CD8-positive, alpha-beta memory T cell (primary cell): Measurements from ENCODE around the gene PLEKHM3. TPM values are rescaled to one million over a fixed set of nuclear protein-coding genes. Genes with fewer than 3 reads are reported as not detected.

ENCODE experiments used
- CTCF ChIA-PET: fragments of 350-600 bp; sonication (Branson Sonifier 250); formaldehyde crosslinking; loops from one replicate; lab custom pipeline; 2021; ENCODE audit warnings: antibody characterized with exemption; lab: Charles Lee
- POLR2A ChIA-PET: fragments of 350-600 bp; sonication (Branson Sonifier 250); formaldehyde crosslinking; loops from one replicate; lab custom pipeline; 2021; ENCODE audit warnings: antibody characterized with exemption; lab: Charles Lee
- DNase-seq, 5 donors: peaks; one replicate each; pipeline versions ENCODE4 v3.0.0 to v3.0.0-alpha.2; 2020 to 2022; ENCODE audit warnings: mixed read lengths in 1 of 5
- H3K27ac ChIP-seq: one replicate; pipeline ENCODE4 v1.7.0; 2013; ENCODE audit warnings: low read depth, mild to moderate bottlenecking, low read length, moderate library complexity
- H3K27me3 ChIP-seq: 2 replicates; pipeline ENCODE4 v1.7.0; 2013; ENCODE audit warnings: low read length, mild to moderate bottlenecking; ENCODE audit not compliant: insufficient read depth, poor library complexity, severe bottlenecking
- H3K36me3 ChIP-seq: 2 replicates; pipeline ENCODE4 v1.7.0; 2013; ENCODE audit warnings: mild to moderate bottlenecking, low read length, moderate library complexity; ENCODE audit not compliant: insufficient read depth
- H3K4me1 ChIP-seq: 2 replicates; pipeline ENCODE4 v1.7.0; 2013; ENCODE audit warnings: mild to moderate bottlenecking, low read length, moderate library complexity; ENCODE audit not compliant: insufficient read depth
- H3K4me3 ChIP-seq: 2 replicates; pipeline ENCODE4 v1.7.0; 2013; ENCODE audit warnings: mild to moderate bottlenecking, low read length
- H3K9me3 ChIP-seq: 2 replicates; pipeline ENCODE4 v1.7.0; 2013; ENCODE audit warnings: mild to moderate bottlenecking, low read length
- H3K27ac Mint-ChIP-seq, 8 donors: one replicate each; pipeline ENCODE4 v1.8.0; 2020 to 2021; ENCODE audit warnings: mixed read lengths in 8 of 8, mild to moderate bottlenecking in 6 of 8, inconsistent platforms in 3 of 8, moderate library complexity in 3 of 8
- H3K27me3 Mint-ChIP-seq, 2 donors: one replicate each; pipeline ENCODE4 v1.8.0; 2020 to 2021; ENCODE audit warnings: mixed read lengths in 2 of 2, mild to moderate bottlenecking in 1 of 2, moderate library complexity in 1 of 2
- H3K36me3 Mint-ChIP-seq, 3 donors: one replicate each; pipeline ENCODE4 v1.8.0; 2020 to 2021; ENCODE audit warnings: mixed read lengths in 3 of 3, inconsistent platforms in 1 of 3, mild to moderate bottlenecking in 1 of 3
- H3K4me1 Mint-ChIP-seq, 3 donors: one replicate each; pipeline ENCODE4 v1.8.0; 2020 to 2021; ENCODE audit warnings: mixed read lengths in 3 of 3, inconsistent platforms in 1 of 3, mild to moderate bottlenecking in 1 of 3
- H3K4me3 Mint-ChIP-seq, 7 donors: one replicate each; pipeline ENCODE4 v1.8.0; 2020 to 2021; ENCODE audit warnings: mixed read lengths in 7 of 7, mild to moderate bottlenecking in 6 of 7, moderate library complexity in 4 of 7, inconsistent platforms in 2 of 7
- H3K9me3 Mint-ChIP-seq, 5 donors: one replicate each; pipeline ENCODE4 v1.8.0; 2020 to 2022; ENCODE audit warnings: mixed read lengths in 5 of 5, mild to moderate bottlenecking in 3 of 5, moderate library complexity in 2 of 5, inconsistent platforms in 1 of 5
- polyA plus RNA-seq: library from polyadenylated mRNA; unstranded; fragments of 300-500 nt; fragmentation: Illumina TruSeq; gene quantifications from one replicate; pipeline ENCODE4 v1.2.3, GENCODE V29; 2021
- total RNA-seq, 2 experiments: library from RNA; stranded (reverse); gene quantifications; one replicate each; pipeline ENCODE4 v1.2.3, GENCODE V29; 2021

Gene PLEKHM3
- total and polyA plus RNA-seq, 3 experiments from 2014 or later: 4.4 to 7.2 (median 6.9) TPM

- POLR2A ChIA-PET: no interaction called here
- H3K9me3 Mint-ChIP-seq: no peaks in the 10 kb centered on the region
- Histone ChIP-seq H3K27ac (no peak overlapping the region), H3K4me1 (no peaks in the 10 kb centered on the region), H3K9me3 (no peaks in the 10 kb centered on the region), H3K36me3 (no peaks in the 10 kb centered on the region), H3K4me3 (no peak overlapping the region), H3K27me3 (no peaks in the 10 kb centered on the region)
- no peak overlapping the region for H3K4me3 Mint-ChIP-seq
- H3K27ac Mint-ChIP-seq: no peak overlapping the region
- H3K36me3 Mint-ChIP-seq: peaks cover under 1 to 4% (median 2%) of the 10 kb centered on the region in 3 donors
- CTCF ChIA-PET: interaction anchor here (1.5 kb wide), 1 partner anchor 10 kb away, joined by 3 read pairs; no protein-coding TSS in a partner anchor
- H3K27me3 Mint-ChIP-seq: no peaks in the 10 kb centered on the region
- DNase-seq: no peak
- no peaks in the 10 kb centered on the region for H3K4me1 Mint-ChIP-seq
Observed at GRCh38 chr2:207844648-207845047, 180.7 kb downstream of the PLEKHM3 start.

DNA sequence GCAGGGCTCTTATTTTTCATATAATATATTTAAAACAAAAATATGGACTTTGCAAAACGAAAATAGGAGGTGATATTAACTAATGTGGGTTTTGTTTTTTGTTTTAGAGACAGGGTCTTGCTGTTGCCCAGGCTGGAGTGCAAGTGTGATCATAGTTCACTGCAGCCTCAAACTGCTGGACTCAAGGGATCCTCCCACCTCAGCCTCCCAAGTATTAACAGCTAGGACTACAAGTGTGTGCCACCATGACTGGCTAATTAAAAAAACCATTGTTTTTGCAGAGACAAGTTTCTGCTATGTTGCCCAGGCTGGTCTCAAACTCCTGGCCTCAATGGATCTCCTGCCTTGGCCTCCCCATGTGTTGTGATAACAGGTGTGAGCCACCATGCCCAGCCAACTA, 185.2 kb downstream of the PLEKHM3 start:
- no peaks in the 10 kb centered on the region for H3K4me1 ChIP-seq
- POLR2A ChIA-PET: no interaction called here
- H3K9me3 Mint-ChIP-seq: no peaks in the 10 kb centered on the region
- H3K27me3 ChIP-seq: no peaks in the 10 kb centered on the region
- CTCF ChIA-PET: no interaction called here
- DNase-seq: no peak
- peaks cover 0 to 4% (median 3%) of the 10 kb centered on the region in 3 donors for H3K36me3 Mint-ChIP-seq
- H3K4me3 ChIP-seq: no peak overlapping the region
- no peaks in the 10 kb centered on the region for H3K9me3 ChIP-seq
- no peak overlapping the region for H3K27ac Mint-ChIP-seq
- H3K36me3 ChIP-seq: no peaks in the 10 kb centered on the region
- H3K4me3 Mint-ChIP-seq: no peak overlapping the region
- H3K27me3 Mint-ChIP-seq: no peaks in the 10 kb centered on the region
- no peaks in the 10 kb centered on the region for H3K4me1 Mint-ChIP-seq
- H3K27ac ChIP-seq: no peak overlapping the region

DNA sequence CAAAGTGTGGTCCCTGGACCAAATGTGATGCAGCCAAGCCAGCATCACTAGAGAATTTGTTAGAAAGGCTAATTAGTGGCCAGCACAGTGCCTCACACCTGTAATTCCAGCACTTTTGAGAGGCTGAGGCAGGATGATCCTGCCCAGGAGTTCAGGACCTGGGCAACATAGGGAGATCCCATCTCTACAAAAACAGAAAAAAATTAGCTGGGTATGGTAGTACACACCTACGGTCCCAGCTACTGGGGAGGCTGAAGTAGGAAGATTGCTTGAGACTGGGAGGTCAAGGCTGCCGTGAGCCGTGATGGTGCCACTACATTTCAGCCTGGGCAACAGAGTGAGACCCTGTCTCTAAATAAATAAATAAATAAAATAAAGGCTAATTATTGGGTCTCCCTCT, 185.8 kb downstream of the PLEKHM3 start:
- Histone ChIP-seq H3K4me1 (no peaks in the 10 kb centered on the region), H3K9me3 (no peaks in the 10 kb centered on the region), H3K36me3 (no peaks in the 10 kb centered on the region), H3K27ac (no peak overlapping the region), H3K27me3 (no peaks in the 10 kb centered on the region), H3K4me3 (no peak overlapping the region)
- no peaks in the 10 kb centered on the region for H3K27me3 Mint-ChIP-seq
- no peaks in the 10 kb centered on the region for H3K9me3 Mint-ChIP-seq
- no peak overlapping the region for H3K4me3 Mint-ChIP-seq
- H3K27ac Mint-ChIP-seq: no peak overlapping the region
- ChIA-PET POLR2A (no interaction called here), CTCF (no interaction called here)
- H3K36me3 Mint-ChIP-seq: peaks cover 0 to 4% (median 3%) of the 10 kb centered on the region in 3 donors
- no peaks in the 10 kb centered on the region for H3K4me1 Mint-ChIP-seq
- DNase-seq: no peak

DNA sequence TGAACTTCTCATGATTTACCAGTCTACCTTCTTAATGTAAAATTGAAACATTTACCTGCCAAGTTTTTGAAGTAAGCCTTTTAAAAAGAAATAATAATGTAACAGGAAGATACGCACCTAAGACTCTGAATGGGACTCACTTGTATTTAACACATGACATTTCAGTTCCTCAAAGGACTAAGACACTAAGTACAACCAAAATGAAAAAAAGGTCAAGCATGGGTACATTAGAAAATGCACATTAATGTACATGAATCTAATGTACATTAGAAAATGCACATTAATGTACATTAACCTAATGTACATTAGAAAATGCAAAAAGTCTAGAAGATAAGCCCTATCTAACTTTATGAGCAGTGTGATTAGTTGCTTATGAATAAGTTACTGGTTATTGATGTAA, 186.3 kb downstream of the PLEKHM3 start:
- H3K36me3 Mint-ChIP-seq: peaks cover 0 to 4% (median 3%) of the 10 kb centered on the region in 3 donors
- no peak for DNase-seq
- POLR2A ChIA-PET: no interaction called here

DNA sequence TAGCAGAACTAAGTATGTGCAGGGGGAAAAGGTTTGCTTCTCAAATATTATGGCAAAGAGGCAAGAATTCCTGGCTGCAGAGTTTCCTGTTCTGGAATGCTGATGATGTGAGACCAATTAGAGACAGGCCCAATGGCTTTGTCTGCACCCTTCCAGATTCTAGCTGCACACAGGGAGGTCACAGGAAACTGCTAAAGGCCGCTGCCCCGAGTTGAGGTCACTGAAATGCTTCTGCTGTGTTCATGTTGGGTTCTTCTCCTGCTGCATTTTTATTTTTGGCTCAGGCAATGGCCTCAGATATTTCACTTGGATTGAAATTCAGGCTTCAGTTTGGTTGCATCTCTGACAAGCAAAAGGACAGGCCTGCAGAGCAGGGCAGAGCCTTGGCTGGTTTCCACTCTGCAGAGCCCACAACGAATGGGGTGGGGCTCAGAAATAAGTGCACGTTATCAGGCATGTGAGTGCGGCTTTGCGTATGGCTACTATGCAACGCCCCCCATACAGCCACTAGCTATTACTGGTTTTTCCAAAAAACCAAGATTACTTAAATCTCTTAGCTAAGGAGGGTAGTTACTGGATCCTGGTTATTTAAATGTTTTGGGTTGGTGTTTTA, 188.7 kb downstream of the PLEKHM3 start:
- no peaks in the 10 kb centered on the region for H3K9me3 Mint-ChIP-seq
- H3K27ac ChIP-seq: no peak overlapping the region
- H3K4me1 ChIP-seq: no peaks in the 10 kb centered on the region
- H3K4me3 Mint-ChIP-seq: no peak overlapping the region
- no peaks in the 10 kb centered on the region for H3K9me3 ChIP-seq
- no peak overlapping the region for H3K27ac Mint-ChIP-seq
- POLR2A ChIA-PET: no interaction called here
- no peaks in the 10 kb centered on the region for H3K36me3 ChIP-seq
- peaks cover 0 to 6% (median 4%) of the 10 kb centered on the region in 3 donors for H3K36me3 Mint-ChIP-seq
- H3K4me3 ChIP-seq: no peak overlapping the region
- H3K4me1 Mint-ChIP-seq: peaks cover 0 to 3% (median 0%) of the 10 kb centered on the region in 3 donors
- no peaks in the 10 kb centered on the region for H3K27me3 ChIP-seq
- CTCF ChIA-PET: no interaction called here
- no peaks in the 10 kb centered on the region for H3K27me3 Mint-ChIP-seq
- DNase-seq: no peak

More for the DNA sequence above, 186.3 kb downstream of the PLEKHM3 start:
- no peaks in the 10 kb centered on the region for H3K9me3 Mint-ChIP-seq
- no peaks in the 10 kb centered on the region for H3K27me3 Mint-ChIP-seq
- Histone ChIP-seq H3K36me3 (no peaks in the 10 kb centered on the region), H3K27ac (no peak overlapping the region), H3K9me3 (no peaks in the 10 kb centered on the region), H3K27me3 (no peaks in the 10 kb centered on the region), H3K4me1 (no peaks in the 10 kb centered on the region), H3K4me3 (no peak overlapping the region)
- CTCF ChIA-PET: no interaction called here
- H3K4me3 Mint-ChIP-seq: no peak overlapping the region
- no peaks in the 10 kb centered on the region for H3K4me1 Mint-ChIP-seq
- no peak overlapping the region for H3K27ac Mint-ChIP-seq

- H3K27ac Mint-ChIP-seq: no peak overlapping the region
- H3K4me3 Mint-ChIP-seq: no peak overlapping the region
- Histone ChIP-seq H3K36me3 (no peaks in the 10 kb centered on the region), H3K4me1 (no peaks in the 10 kb centered on the region), H3K4me3 (no peak overlapping the region), H3K9me3 (no peaks in the 10 kb centered on the region), H3K27me3 (no peaks in the 10 kb centered on the region), H3K27ac (no peak overlapping the region)
- CTCF ChIA-PET: interaction anchor here (1.0 kb wide), 1 partner anchor 9 kb away, joined by 3 read pairs; no protein-coding TSS in a partner anchor
- H3K27me3 Mint-ChIP-seq: no peaks in the 10 kb centered on the region
- peaks cover 0 to 4% (median 0%) of the 10 kb centered on the region in 3 donors for H3K4me1 Mint-ChIP-seq
- POLR2A ChIA-PET: no interaction called here
- peaks cover 0 to 6% (median 4%) of the 10 kb centered on the region in 3 donors for H3K36me3 Mint-ChIP-seq
- H3K9me3 Mint-ChIP-seq: no peaks in the 10 kb centered on the region
- DNase-seq: no peak
Observed at GRCh38 chr2:207835805-207836204, 189.5 kb downstream of the PLEKHM3 start.

DNA sequence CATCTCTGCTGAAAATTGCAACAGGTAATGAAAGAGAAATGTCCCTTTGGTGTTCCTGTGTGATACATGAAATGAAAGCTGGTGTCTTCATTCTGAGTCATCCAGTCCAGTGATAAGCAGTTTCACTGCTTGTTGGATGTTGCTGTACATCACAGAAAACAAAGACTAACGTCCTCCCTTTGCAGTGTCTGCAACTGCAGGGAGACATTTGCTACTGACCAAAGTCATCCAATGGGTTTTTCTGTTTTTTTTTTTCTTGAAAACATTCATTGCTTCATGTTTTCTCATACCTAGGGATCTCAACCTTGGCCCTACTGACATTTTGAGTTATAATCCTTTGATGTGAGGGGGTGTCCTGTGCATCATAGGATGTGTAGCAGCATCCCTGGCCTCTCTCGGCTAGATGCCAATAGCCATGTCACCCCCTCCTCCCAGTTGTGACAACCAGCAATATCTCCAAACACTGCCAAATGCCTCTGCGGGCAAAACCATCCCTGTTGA, 192.0 kb downstream of the PLEKHM3 start:
- no peak overlapping the region for H3K27ac ChIP-seq
- Mint-ChIP-seq H3K4me3 (no peak overlapping the region), H3K27me3 (no peaks in the 10 kb centered on the region), H3K4me1 (peaks cover 0 to 7% (median 0%) of the 10 kb centered on the region in 3 donors), H3K36me3 (peaks cover 0 to 13% (median 12%) of the 10 kb centered on the region in 3 donors), H3K27ac (peak overlapping the region in 1 of 8 donors; percentile 61), H3K9me3 (no peaks in the 10 kb centered on the region)
- no peaks in the 10 kb centered on the region for H3K9me3 ChIP-seq
- no peak for DNase-seq
- no peaks in the 10 kb centered on the region for H3K4me1 ChIP-seq
- POLR2A ChIA-PET: no interaction called here
- H3K27me3 ChIP-seq: no peaks in the 10 kb centered on the region
- no peak overlapping the region for H3K4me3 ChIP-seq
- CTCF ChIA-PET: no interaction called here
- H3K36me3 ChIP-seq: no peaks in the 10 kb centered on the region

GRCh38 chr2:207831584-207832248, 193.6 kb downstream of the PLEKHM3 start:
- no peaks in the 10 kb centered on the region for H3K27me3 ChIP-seq
- H3K27ac ChIP-seq: no peak overlapping the region
- Mint-ChIP-seq H3K4me1 (peaks cover 0 to 7% (median 0%) of the 10 kb centered on the region in 3 donors), H3K9me3 (no peaks in the 10 kb centered on the region), H3K27ac (no peak overlapping the region), H3K36me3 (peaks cover 0 to 25% (median 15%) of the 10 kb centered on the region in 3 donors), H3K4me3 (no peak overlapping the region), H3K27me3 (no peaks in the 10 kb centered on the region)
- H3K36me3 ChIP-seq: no peaks in the 10 kb centered on the region
- H3K4me3 ChIP-seq: no peak overlapping the region
- POLR2A ChIA-PET: no interaction called here
- CTCF ChIA-PET: no interaction called here
- no peaks in the 10 kb centered on the region for H3K4me1 ChIP-seq
- H3K9me3 ChIP-seq: no peaks in the 10 kb centered on the region
- no peak for DNase-seq
